GM18870 (cell line): ENCODE data around the gene KRT80.
"Not testable (repeated sequence)": the region's sequence is repeated elsewhere in the genome, so short reads cannot be mapped to it uniquely, and the experiment has no call there.

ENCODE experiments used
- ATAC-seq: cut with Tn5 transposase; IDR thresholded peaks from one replicate; pipeline ENCODE4 v1.9.1; 2021; ENCODE audit warnings: moderate library complexity; ENCODE audit not compliant: unreplicated experiment

The KRT80 gene

DNA sequence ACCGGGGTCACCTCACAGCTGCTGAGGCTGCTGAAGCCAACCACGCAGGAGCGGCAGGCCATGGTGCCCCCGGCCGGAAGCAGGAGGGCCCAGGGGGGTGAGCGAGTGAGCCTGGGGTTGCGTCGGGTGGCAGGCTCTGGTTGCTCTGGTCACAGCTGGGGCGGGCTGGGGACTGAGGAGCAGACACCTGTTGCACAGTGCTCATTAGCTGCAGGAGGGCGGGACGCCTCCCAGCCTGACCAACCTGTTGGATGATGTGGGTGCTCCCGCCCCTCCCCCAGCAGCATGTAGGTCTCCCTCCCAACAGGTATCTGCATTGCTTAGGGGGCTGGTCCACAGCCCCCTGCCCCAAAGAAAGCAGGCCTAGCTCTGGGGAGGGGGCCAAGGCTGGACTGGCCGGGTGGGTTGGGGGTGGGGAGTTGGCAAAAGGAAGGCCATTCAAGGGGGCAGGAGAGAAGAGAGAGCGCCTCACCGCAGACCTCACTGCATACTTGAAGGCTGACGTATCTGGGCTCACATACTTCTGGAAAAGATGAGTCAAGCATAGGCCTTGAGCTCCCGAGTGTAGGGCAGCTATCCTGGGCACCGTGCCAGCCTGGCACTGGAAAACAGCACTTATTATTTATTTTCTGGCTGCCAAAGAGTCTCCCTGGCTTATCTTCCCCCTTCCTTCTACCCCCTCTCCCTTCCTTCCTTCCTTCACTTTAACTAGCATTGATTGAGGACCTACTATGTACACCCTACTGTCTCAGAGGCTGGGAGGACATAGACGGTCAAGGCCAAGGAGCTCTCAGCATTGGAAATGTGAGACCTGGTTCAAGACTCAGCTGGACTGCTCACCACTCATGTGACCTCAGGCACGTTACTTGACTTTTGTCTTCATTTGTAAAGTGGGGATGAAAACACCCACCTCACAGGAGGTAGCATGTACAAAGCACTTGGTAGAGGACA lies at the start of gene KRT80:
Gene KRT80, minus strand, starts transcription at position 174 of the 951 bp plus-strand sequence. Its CDS starts 112 bp downstream, at position 62.
- no peak for ATAC-seq

DNA sequence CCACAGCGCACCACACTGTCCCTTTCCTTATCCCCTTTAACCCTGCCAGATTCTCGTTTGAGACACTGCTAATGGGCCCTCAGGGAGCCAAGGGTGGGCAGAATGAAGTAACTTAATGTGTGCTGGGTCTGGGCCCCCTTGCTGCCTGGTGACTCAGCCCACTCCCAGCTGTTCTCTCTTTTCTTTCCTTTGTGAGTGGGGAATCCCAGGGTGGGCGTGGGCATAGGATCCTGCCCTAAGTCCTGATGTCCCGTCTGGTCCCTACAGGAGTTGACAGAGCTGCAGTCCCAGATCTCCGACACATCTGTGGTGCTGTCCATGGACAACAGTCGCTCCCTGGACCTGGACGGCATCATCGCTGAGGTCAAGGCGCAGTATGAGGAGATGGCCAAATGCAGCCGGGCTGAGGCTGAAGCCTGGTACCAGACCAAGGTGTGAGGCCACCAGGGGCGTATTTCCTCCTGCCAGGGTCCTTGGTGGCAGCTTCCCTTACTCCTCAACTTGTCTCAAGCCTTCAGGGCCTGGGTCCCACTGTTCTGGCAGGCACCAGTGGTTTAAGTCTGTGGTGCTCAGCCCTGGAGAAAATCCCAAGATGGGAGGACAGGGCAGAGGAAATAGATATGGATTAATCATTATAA lies 49.5 kb upstream of the KRT80 start:
- no peak for ATAC-seq

- ATAC-seq: not testable (repeated sequence)
Measured at GRCh38 chr12:52240247-52240646, 48.4 kb upstream of the KRT80 start.

DNA sequence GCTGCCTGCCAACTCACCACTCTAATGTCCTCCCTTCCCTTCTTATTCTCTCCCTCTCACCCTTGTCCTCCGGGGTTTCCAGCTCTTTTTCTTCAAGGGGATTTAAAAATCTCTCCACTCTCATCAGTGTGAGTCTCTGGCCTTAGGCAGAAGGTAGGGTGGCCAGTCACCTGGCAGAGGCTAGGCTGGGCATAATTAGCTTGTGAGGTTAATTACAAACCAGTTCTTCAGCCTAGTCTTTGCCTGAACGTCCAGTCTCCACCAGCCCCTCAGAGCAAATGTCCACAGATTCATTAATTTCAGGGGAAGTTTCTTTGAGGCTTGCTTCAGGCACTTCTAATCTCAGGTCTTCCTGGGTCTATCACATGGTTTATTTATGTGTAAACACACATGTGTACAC lies 48.0 kb upstream of the KRT80 start:
- ATAC-seq: no peak

DNA sequence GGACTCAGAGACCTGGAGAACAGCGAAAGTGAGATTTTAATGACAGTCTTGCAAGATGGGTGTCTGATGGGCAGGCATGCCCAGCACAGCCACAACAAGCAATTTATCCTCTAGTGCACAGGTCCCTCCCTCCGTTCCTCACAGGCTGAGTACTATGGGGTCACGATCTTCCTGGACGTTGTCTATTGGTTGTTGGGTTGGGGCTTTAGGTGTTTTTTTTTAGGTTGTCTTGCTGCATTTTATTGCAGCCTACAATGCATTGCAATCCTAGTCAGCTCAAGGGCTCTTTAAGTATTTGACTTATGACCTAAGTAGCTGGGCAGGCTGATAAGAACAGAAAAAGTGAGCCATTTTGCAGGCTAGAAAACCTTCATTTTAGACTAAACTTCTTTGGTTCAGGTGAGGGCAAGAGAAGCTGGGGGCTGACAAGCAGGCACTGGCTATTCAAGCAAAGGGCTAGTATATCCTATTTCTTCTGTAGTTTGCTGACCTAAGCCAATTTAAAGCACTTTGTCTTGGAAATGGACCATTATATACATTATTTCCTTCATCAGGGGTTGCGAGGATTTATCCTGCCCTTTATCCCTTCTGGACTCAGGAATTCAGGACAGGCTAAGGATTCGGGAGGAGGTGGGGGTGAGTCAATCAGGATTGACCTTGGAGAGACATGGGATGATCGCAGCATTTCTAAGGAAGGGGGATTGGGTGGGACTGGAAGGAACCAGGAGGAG lies 47.3 kb upstream of the KRT80 start:
- ATAC-seq: no peak

DNA sequence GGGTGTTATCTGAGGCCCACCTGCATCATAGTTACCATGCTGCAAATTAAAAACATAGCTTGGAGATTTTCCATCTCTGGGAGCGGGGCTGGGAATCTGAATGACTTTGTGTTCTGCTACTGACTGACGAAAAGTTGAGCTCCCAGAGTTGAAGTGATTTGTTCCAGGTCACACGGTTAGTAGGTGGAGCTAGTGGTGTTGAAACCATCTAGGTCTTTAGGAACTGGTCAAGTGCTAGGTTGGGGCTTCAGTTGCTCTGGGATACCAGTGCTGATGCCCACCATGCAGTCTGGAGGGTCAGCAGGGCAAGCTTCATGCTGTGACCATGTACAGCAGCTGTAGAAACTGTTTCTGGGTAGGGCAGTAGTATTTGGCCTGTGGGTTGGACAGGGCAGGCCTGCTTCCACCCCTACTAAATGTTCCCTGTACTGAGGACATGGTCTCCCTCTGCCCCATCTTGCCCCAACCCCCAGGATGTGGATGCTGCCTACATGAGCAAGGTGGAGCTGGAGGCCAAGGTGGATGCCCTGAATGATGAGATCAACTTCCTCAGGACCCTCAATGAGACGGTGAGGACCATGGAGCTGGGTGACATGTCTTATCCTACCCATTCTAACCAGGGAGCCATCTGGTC lies 46.5 kb upstream of the KRT80 start:
- no peak for ATAC-seq

- no peak for ATAC-seq
Measured at GRCh38 chr12:52236386-52237050, 44.7 kb upstream of the KRT80 start.

DNA sequence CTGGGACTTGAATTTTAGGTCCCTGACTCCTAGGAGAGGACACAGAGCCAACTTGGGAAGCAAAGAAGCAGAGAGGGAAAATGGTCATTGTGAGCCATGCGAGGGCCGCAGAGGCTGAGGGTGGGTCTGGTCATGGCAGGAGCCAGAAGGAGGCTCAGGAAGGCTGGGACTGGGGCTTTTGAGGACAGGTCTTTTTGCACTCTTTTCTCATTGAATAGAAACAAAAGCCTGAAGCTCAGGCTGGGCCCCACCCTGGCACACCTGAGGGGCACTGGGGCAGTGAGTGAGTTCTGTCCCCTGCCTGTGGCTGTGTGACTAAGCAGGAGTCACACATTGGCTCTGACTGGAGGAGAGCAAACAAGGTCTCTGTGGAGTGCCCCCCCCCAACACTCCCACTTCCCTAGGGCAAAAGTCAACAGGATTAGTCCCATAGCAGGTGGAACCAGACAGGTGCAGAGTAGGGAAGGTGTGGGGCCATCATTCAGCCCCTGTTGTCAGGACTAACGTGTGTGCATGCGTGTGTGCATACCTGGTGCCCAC lies 44.1 kb upstream of the KRT80 start:
- no peak for ATAC-seq

GRCh38 chr12:52235001-52235764 lies 43.4 kb upstream of the KRT80 start:
- ATAC-seq: no peak

DNA sequence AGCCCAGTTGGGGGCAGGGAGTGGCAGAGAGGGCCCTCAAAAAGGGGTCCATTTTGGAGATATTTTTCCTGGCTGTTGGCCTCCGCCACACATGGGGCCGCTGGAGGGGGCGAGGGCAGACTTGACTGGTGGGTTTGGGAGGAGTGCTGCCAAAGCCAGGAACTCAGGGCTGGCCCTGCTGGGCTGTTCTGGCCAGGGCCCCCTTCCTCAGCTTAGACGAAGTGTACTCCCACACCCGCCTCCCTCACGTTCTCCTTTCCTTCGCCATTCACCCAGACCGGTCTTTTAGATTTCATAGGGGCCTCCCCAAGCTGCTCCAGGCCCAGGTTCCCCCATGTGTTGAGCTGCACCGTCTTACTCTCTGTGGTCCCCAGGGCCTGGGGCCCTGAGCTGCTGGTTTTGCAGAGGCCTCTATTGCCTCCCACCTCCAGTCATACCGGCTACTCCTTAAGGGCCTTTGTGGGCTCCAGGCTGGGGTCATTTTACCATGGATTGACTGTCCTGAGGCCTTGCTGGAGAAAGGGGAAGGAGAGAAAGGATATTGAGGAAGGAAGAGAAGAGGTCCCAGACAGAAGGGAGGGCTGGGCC lies 42.5 kb upstream of the KRT80 start:
- no peak for ATAC-seq

GRCh38 chr12:52233462-52234207 lies 41.8 kb upstream of the KRT80 start:
- no peak for ATAC-seq

GRCh38 chr12:52232674-52233461 lies 41.1 kb upstream of the KRT80 start, which contains the start of gene KRT7:
TSS of gene KRT7 (plus strand) at chr12:52233243. CDS start at chr12:52233297, 54 bp downstream.
- no peak for ATAC-seq

GRCh38 chr12:52232203-52232673 lies 40.4 kb upstream of the KRT80 start:
- no peak for ATAC-seq

DNA sequence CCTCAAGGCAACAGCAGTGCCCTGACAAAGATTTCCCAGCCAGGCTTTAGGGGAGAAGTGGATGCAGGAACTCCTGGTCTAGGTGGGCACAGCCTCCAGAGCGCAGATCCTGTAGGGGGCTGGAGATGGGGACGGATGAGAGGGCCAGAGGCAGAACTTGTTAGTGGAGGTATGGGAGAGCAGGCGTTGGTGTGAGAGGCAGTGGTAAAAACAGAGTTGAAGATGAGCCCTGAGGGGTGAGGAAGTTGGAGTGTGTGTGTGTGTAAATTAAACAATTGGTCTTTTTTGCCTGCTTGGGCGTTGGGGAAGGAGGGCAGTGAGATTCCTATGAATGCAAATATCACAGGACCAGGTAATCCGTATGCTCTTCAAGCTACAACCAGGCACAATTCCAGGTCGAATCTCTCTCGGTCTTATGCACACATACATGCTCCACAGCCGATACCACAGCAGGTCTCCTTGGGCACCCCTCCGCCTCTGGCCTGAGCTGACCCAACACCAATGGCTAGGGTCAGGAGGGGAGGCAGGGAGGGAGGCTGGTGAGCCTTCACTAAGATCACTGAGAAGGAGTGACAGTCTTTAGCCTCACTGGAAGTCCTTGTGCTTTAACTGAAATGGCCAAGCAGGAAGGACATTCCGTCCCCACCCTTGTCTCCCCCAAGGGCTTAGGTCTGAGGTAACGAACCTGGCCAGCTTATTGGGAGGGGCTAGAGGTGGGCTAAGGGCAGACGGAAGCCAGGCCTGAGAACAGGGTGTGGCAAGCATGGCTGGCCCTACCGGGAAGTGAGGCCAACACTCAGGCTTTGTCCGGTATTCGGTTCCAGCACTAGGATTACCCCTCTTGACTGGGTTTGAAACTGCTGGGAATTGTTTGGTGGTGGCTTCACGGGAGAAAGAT lies 39.7 kb upstream of the KRT80 start:
- no peak for ATAC-seq

DNA sequence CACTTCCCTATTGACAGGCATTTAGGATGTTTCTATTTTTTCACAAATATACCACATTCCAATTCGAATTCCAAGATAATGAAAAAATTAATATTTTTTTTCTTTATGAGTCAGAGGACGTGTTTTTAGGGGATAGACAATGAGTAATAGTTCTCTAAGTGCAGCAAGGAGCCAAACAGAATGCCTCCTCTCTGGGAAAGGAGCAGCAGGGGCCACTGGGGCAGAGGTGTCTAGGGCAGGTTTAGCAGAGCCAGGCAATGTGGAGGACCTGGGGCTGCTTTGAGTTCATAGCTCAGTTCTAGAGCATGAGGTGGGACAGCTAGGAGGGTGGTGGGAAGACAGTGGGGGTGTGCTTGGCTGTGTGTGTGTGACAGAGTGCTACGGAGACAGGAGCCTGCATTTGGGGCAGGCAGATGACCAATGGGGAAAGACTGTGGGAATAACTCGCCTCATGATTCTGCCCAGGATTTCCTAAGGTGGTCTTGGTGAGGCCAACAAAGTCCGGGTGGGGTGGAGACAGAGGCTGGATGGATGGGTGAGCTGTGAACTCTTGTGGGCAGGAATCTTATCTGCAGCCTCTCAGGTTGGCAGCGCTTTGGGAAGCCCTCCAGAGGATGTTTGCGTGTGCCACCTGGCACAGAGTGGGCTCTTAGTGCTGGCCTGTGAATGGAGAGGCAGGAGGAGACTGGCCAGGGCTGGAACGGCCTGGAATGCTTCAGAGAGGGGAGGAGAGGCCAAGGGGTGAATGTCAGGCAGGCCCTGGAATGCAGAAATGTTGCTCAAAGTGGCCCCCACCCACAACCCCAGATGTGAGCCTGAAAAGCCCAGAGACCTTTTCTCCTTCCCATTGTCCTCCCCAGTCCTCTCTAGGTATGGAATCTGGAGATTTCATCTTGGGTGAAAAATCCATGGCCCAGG lies 38.8 kb upstream of the KRT80 start:
- no peak for ATAC-seq
